Left ventricle myocardium inferior (tissue), 1 donor: ENCODE data around the gene ANKRD10. TPM values are rescaled to one million over a fixed set of nuclear protein-coding genes. Genes with fewer than 3 reads are reported as not detected.

Experiments used
- DNase-seq: peaks from one replicate; pipeline ENCODE4 v3.0.0-alpha.2; 2020
- H3K27ac ChIP-seq: fragments of 200-600 bp; replicated peaks from 2 replicates; pipeline ENCODE4 v1.8.0; 2021
- H3K27me3 ChIP-seq: fragments of 200-600 bp; 2 replicates; pipeline ENCODE4 v1.8.0; 2021; ENCODE audit warnings: low read depth
- H3K36me3 ChIP-seq: fragments of 200-600 bp; 2 replicates; pipeline ENCODE4 v1.8.0; 2021
- H3K4me1 ChIP-seq: fragments of 200-600 bp; 2 replicates; pipeline ENCODE4 v1.8.0; 2021
- H3K4me3 ChIP-seq: fragments of 200-600 bp; 2 replicates; pipeline ENCODE4 v1.8.0; 2021; ENCODE audit warnings: mild to moderate bottlenecking, moderate library complexity
- H3K9me3 ChIP-seq: fragments of 200-600 bp; replicated peaks from 2 replicates; pipeline ENCODE4 v1.8.0; 2021
- intact Hi-C: fragments of 100-400 bp; cut with micrococcal nuclease; formaldehyde crosslinking; loops from one replicate; pipeline ENCODE4 v1.11.0; 2022
- total RNA-seq: library from RNA; stranded (reverse); fragmentation: NEBNext Ultra II Directional; extraction: Animal tissue kit (Norgen Biotek cat#: 25700); gene quantifications from one replicate; pipeline ENCODE4 v1.2.1, GENCODE V29; 2021
- TF ChIP-seq, protein P1 (sequence below): fragments of 200-600 bp; IDR thresholded peaks from 2 replicates; pipeline ENCODE4 v1.8.0; 2021; ENCODE audit warnings: antibody characterized with exemption, mild to moderate bottlenecking, borderline replicate concordance
- donor health status: DM: no; HTN: yes; CAD: no; lungs with severe emphysema.

ANKRD10 gene
- total RNA-seq, 1 donor from 2014 or later = 45.9 TPM

DNA sequence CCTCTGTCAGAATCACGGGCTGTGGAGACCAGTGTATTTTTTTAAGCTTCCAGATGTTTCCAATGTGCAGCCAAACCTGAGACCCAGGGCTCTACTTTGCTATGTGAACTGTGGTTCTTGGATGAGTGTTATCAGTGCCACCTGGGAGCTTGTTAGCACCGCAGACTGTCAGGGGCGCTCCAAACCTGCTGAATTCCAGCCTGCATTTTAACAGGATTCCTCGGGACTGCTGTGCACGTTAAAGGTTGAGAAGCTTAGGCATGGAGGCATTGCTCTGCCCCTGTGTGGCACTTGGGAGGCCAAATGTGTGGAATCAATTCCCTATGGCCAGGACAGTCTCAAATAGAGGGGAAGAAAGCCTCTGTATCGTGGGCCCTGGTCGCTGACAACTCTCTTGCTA lies 80.3 kb downstream of the ANKRD10 start:
- Histone ChIP-seq H3K9me3 (no peaks in the 10 kb centered on the region), H3K27ac (no peak overlapping the region), H3K4me1 (no peaks in the 10 kb centered on the region), H3K4me3 (no peak overlapping the region), H3K36me3 (no peaks in the 10 kb centered on the region), H3K27me3 (peaks cover 39% of the 10 kb centered on the region)
- no peak for DNase-seq
- intact Hi-C loops = no loop called here
- TF ChIP-seq, protein P1, sequence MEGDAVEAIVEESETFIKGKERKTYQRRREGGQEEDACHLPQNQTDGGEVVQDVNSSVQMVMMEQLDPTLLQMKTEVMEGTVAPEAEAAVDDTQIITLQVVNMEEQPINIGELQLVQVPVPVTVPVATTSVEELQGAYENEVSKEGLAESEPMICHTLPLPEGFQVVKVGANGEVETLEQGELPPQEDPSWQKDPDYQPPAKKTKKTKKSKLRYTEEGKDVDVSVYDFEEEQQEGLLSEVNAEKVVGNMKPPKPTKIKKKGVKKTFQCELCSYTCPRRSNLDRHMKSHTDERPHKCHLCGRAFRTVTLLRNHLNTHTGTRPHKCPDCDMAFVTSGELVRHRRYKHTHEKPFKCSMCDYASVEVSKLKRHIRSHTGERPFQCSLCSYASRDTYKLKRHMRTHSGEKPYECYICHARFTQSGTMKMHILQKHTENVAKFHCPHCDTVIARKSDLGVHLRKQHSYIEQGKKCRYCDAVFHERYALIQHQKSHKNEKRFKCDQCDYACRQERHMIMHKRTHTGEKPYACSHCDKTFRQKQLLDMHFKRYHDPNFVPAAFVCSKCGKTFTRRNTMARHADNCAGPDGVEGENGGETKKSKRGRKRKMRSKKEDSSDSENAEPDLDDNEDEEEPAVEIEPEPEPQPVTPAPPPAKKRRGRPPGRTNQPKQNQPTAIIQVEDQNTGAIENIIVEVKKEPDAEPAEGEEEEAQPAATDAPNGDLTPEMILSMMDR = no peak

DNA sequence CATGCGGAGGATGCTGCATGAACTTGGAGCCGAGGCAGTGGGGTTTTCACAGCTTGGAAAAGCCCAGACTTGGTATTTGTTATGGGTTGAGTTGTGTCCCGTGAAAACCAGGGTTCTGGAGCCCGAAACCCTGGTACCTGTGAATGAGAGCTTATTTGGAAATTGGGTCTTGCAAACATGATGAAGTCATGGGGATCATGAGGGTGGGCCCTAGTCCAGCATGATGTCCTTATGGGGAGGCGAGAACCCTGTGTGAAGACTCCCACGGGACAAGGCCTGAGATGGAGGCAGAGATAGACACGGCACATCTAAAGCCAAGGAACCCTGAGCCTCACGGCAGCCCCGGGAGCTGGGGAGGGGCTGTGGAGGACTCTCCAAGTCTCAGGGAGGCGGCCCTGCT lies 82.3 kb downstream of the ANKRD10 start:
- Histone ChIP-seq H3K9me3 (no peaks in the 10 kb centered on the region), H3K4me3 (no peak overlapping the region), H3K36me3 (no peaks in the 10 kb centered on the region), H3K27ac (no peak overlapping the region), H3K27me3 (peaks cover 47% of the 10 kb centered on the region), H3K4me1 (no peaks in the 10 kb centered on the region)
- TF ChIP-seq, protein P1 = no peak
- intact Hi-C loops = no loop called here
- no peak for DNase-seq

DNA sequence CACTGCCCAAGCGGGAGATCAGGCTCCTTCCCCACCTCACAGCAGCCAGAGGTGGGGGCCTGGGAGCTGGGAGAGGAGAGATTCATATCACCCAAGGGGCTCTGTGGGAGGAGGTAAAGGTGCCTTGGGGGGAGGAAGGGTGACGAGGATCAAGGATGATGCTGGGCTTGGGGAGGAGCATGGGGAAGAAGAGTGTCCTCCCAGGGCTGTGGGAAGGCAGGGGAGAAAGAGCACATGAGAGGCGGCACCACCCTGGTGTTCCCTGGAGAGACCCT lies 82.7 kb downstream of the ANKRD10 start:
- Histone ChIP-seq H3K4me3 (no peak overlapping the region), H3K4me1 (no peaks in the 10 kb centered on the region), H3K27me3 (peaks cover 47% of the 10 kb centered on the region), H3K36me3 (no peaks in the 10 kb centered on the region), H3K9me3 (no peaks in the 10 kb centered on the region), H3K27ac (no peak overlapping the region)
- TF ChIP-seq, protein P1 = no peak
- no peak for DNase-seq
- intact Hi-C loops = no loop called here

DNA sequence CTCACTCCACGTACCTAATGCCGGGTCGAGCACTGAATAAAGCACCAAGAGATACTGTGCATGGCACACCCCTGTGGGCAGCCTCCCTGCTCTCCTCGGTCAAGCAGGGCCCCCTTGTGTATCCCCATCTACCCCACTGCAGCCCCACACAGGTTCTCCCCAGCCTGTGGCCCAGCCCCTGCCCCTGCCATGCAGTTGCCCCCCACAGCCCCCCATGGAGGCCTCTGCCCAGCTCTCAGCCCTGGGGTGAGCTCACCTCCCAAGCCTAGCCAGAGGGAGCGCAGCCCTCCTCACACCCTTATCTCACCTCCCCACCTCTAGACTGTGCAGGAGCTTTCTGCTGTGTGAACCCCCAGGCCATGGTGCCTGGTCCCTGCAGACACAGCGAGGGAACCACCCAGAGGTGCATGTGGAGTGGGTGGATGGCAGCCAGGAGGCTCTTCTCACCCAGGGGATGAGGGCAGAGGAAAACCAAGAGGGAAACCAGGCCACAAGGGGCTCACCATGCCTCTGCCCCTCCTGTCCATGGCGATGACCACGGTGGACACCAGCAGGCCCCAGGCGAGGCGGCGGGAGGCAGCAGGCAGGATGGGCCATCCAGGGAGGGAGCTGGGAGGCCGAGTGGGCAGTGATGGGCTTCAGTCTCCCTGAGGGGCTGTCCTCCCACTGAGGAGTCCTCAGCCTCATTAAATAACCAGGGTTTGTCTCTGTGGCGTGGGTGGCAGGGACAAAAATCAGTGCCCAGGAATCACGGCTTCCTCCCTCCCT lies 83.2 kb downstream of the ANKRD10 start:
- H3K4me3 ChIP-seq = no peak overlapping the region
- no peaks in the 10 kb centered on the region for H3K9me3 ChIP-seq
- no peaks in the 10 kb centered on the region for H3K4me1 ChIP-seq
- H3K36me3 ChIP-seq = no peaks in the 10 kb centered on the region
- no peak overlapping the region for H3K27ac ChIP-seq
- intact Hi-C loops = no loop called here
- DNase-seq = no peak
- peaks cover 47% of the 10 kb centered on the region for H3K27me3 ChIP-seq
- TF ChIP-seq, protein P1 = no peak

DNA sequence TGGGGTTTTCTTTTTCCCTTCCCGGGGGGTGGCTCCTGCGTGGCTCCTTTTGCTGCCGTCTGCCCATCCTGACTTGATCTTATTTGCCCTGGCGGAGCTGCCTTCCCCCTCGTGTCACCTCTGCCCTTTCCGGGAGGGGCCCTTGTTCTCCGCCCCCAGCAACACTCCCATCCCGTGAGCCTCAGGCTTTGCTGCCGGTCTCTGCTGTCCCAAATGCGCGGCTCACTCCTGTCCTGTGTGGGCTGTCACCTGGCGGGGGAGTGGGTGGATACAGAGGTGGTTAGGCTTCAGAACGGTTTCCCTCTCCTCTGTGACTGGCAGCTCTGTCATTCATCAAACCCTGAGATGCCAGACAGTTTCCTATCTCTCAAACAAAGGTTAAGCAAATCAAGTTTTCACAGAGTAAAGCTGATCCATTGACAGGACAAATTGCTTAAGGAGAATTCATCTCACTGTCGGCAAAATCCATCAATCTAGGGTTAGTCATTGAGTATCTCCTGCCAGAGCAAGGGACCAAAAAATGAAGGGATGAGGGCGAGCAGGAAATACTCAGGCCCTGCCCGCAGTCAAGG lies 84.0 kb downstream of the ANKRD10 start:
- DNase-seq = no peak
- H3K36me3 ChIP-seq = no peaks in the 10 kb centered on the region
- TF ChIP-seq, protein P1 = no peak
- peaks cover 47% of the 10 kb centered on the region for H3K27me3 ChIP-seq
- intact Hi-C loops = no loop called here
- no peak overlapping the region for H3K27ac ChIP-seq
- H3K9me3 ChIP-seq = no peaks in the 10 kb centered on the region
- H3K4me3 ChIP-seq = no peak overlapping the region
- H3K4me1 ChIP-seq = no peaks in the 10 kb centered on the region
